ENCODE results near the gene CDK15.

Gene CDK15

GRCh38 chr2:201913201-201913600 is 106.9 kb downstream of the CDK15 start:
- no peak for DNase-seq

- no peak for DNase-seq
Observed at GRCh38 chr2:201915446-201915845, 109.1 kb downstream of the CDK15 start.

GRCh38 chr2:201916565-201916964 is 110.2 kb downstream of the CDK15 start:
- DNase-seq: no peak

GRCh38 chr2:201918616-201919307 is 112.4 kb downstream of the CDK15 start:
- DNase-seq: no peak

- no peak for DNase-seq
Observed at GRCh38 chr2:201919308-201919634, 112.9 kb downstream of the CDK15 start.

- DNase-seq: no peak
Observed at GRCh38 chr2:201923436-201924328, 117.3 kb downstream of the CDK15 start.

GRCh38 chr2:201924453-201924852 is 118.1 kb downstream of the CDK15 start:
- no peak for DNase-seq

GRCh38 chr2:201925056-201925455 is 118.7 kb downstream of the CDK15 start:
- DNase-seq: no peak

GRCh38 chr2:201926067-201926466 is 119.7 kb downstream of the CDK15 start:
- DNase-seq: no peak

GRCh38 chr2:201928363-201928762 is 122.0 kb downstream of the CDK15 start:
- no peak for DNase-seq

GRCh38 chr2:201929281-201930026 is 123.1 kb downstream of the CDK15 start:
- no peak for DNase-seq

GRCh38 chr2:201930043-201930442 is 123.7 kb downstream of the CDK15 start:
- DNase-seq: no peak

- DNase-seq: no peak
Observed at GRCh38 chr2:201930831-201931230, 124.5 kb downstream of the CDK15 start.

GRCh38 chr2:201931475-201931874 is 125.1 kb downstream of the CDK15 start:
- no peak for DNase-seq

- DNase-seq: no peak
Observed at GRCh38 chr2:201931951-201932350, 125.6 kb downstream of the CDK15 start.

GRCh38 chr2:201932511-201932910 is 126.2 kb downstream of the CDK15 start:
- DNase-seq: no peak

GRCh38 chr2:201933792-201934237 is 127.5 kb downstream of the CDK15 start:
- DNase-seq: no peak

- DNase-seq: no peak
Observed at GRCh38 chr2:201936817-201937216, 130.5 kb downstream of the CDK15 start.

- DNase-seq: no peak
Observed at GRCh38 chr2:201937343-201937742, 131.0 kb downstream of the CDK15 start.

- no peak for DNase-seq
Observed at GRCh38 chr2:201938156-201938775, 131.9 kb downstream of the CDK15 start.

- DNase-seq: no peak
Observed at GRCh38 chr2:201938781-201939180, 132.4 kb downstream of the CDK15 start.

- no peak for DNase-seq
Observed at GRCh38 chr2:201939453-201939941, 133.2 kb downstream of the CDK15 start.

- no peak for DNase-seq
Observed at GRCh38 chr2:201942531-201942930, 136.2 kb downstream of the CDK15 start.

Measured in cortex of kidney (tissue), 1 donor.